SJSA1 (cell line): ENCODE results near the gene MID1IP1. TPM values are rescaled to one million over a fixed set of nuclear protein-coding genes. Genes with fewer than 3 reads are reported as not detected.

Experiments used
- DNase-seq, 2 experiments: peaks; one replicate each; pipeline ENCODE4 v3.0.0-alpha.2; 2015 to 2020; ENCODE audit warnings: low spot score in 2 of 2, low read depth in 1 of 2
- H3K27ac ChIP-seq: fragments of 250-450 bp; sonication (Bioruptor Pico); 2 replicates; pipeline ENCODE4 v1.5.1; 2020; ENCODE audit warnings: mild to moderate bottlenecking, moderate library complexity
- H3K27me3 ChIP-seq: fragments of 250-450 bp; sonication (Bioruptor Pico); replicated peaks from 2 replicates; pipeline ENCODE4 v1.5.1; 2020; ENCODE audit warnings: mild to moderate bottlenecking, moderate library complexity
- H3K36me3 ChIP-seq: fragments of 250-450 bp; sonication (Bioruptor Pico); 2 replicates; pipeline ENCODE4 v1.5.1; 2020; ENCODE audit warnings: mild to moderate bottlenecking
- H3K4me1 ChIP-seq: fragments of 250-450 bp; sonication (Bioruptor Pico); replicated peaks from 2 replicates; pipeline ENCODE4 v1.6.1; 2021; ENCODE audit warnings: mild to moderate bottlenecking
- H3K4me3 ChIP-seq: fragments of 250-450 bp; sonication (Bioruptor Pico); 2 replicates; pipeline ENCODE4 v1.5.1; 2020; ENCODE audit warnings: mild to moderate bottlenecking
- H3K9me3 ChIP-seq: fragments of 250-450 bp; sonication (Bioruptor Pico); replicated peaks from 2 replicates; pipeline ENCODE4 v1.5.1; 2020; ENCODE audit warnings: mild to moderate bottlenecking
- total RNA-seq: library from RNA; depleted of rRNA; stranded (reverse); fragments of >200 nt; shearing (Covaris generic); gene quantifications from 2 replicates; pipeline ENCODE4 v1.2.3, GENCODE V29; 2014

MID1IP1 gene
- total RNA-seq, 1 experiment from 2014 or later = 40.8 TPM

DNA sequence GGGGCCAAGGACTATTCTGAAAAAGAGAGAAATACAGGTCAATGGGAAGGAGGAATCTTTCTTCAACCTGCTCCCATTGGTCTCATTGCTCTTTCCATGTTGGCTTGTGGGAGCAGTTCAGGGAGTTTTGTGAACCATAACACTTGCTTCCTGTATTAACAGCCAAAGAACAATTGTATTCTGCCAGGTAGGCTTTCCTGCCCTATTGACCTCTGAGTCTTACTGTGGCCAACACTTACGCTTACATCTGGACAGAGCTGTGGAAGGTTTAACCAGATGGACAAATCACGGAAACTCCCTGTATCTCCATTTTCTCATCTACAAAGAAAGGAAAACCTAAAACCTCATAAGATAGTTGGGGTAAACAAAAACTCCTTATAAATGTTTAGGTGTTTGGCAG lies 30.7 kb downstream of the MID1IP1 start:
- no peaks in the 10 kb centered on the region for H3K4me1 ChIP-seq
- H3K27ac ChIP-seq = no peak overlapping the region
- no peaks in the 10 kb centered on the region for H3K27me3 ChIP-seq
- H3K9me3 ChIP-seq = no peaks in the 10 kb centered on the region
- H3K36me3 ChIP-seq = no peaks in the 10 kb centered on the region
- DNase-seq = no peak
- no peak overlapping the region for H3K4me3 ChIP-seq

GRCh38 chrX:38837389-38837788 lies 36.1 kb downstream of the MID1IP1 start:
- no peak overlapping the region for H3K27ac ChIP-seq
- H3K36me3 ChIP-seq = no peaks in the 10 kb centered on the region
- H3K9me3 ChIP-seq = no peaks in the 10 kb centered on the region
- no peaks in the 10 kb centered on the region for H3K4me1 ChIP-seq
- H3K4me3 ChIP-seq = no peak overlapping the region
- H3K27me3 ChIP-seq = no peaks in the 10 kb centered on the region
- DNase-seq = no peak

DNA sequence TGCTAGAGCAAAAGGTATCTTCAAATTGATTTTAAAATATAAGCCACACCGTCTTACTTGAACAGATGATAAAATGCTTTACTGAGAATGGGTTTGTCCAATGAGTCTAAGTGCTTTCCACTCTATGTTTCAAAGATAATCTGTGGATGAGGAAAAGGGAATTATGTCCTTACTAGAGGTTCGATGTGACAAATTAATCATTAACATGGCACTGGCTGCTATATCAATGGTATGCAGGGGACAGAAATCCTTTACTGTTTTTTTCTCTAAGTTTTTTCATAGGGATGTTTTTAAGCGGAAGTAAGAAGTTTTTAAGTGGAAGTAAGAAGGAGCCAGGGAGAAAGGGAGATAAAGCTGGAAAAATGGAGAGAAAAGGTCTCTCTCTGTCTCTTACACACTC lies 38.0 kb downstream of the MID1IP1 start:
- DNase-seq = no peak
- Histone ChIP-seq H3K4me3 (no peak overlapping the region), H3K36me3 (no peaks in the 10 kb centered on the region), H3K27me3 (no peaks in the 10 kb centered on the region), H3K4me1 (no peaks in the 10 kb centered on the region), H3K9me3 (no peaks in the 10 kb centered on the region), H3K27ac (no peak overlapping the region)

GRCh38 chrX:38839944-38840343 lies 38.7 kb downstream of the MID1IP1 start:
- no peaks in the 10 kb centered on the region for H3K36me3 ChIP-seq
- H3K9me3 ChIP-seq = no peaks in the 10 kb centered on the region
- H3K4me3 ChIP-seq = no peak overlapping the region
- no peak overlapping the region for H3K27ac ChIP-seq
- H3K27me3 ChIP-seq = no peaks in the 10 kb centered on the region
- DNase-seq = no peak
- no peaks in the 10 kb centered on the region for H3K4me1 ChIP-seq

DNA sequence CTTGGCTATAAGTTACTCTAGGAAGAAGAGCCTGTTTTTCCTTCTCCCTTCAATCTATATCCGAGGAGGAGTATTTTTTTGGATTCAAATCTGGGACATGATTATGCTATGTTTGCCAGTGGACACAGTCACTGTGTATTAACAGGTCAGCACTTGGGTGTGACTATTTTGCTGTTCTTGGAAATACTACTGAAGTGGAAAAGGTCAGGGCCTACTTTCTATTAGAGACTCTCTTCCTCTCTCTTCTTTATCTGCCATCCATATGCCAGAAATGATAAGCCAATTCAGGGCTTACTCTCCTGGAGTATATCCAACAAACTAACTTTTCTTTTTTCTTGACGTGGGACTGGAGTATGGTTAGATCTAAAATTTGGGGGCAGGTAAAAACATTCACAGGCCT lies 40.5 kb downstream of the MID1IP1 start:
- DNase-seq = no peak
- Histone ChIP-seq H3K27me3 (no peaks in the 10 kb centered on the region), H3K4me1 (no peaks in the 10 kb centered on the region), H3K36me3 (no peaks in the 10 kb centered on the region), H3K27ac (no peak overlapping the region), H3K4me3 (no peak overlapping the region), H3K9me3 (no peaks in the 10 kb centered on the region)

DNA sequence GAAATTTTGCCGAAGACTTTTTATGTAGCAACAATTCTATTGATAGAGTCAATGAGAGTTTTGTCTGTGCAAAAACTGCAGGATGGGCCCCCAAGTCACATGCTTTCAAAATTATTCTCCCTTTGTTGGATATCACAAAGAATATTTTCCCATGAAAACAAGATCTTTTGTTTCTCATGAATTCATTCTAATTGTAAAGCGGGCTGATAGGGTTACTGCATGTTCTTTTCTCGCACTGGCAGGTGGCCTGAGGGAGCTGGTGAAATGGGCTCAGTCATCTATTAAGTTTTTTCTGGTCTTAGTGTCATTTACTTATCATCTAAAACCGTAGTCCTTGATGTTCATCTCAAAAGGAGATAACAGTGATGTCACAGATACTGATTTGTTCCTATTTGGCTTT lies 44.2 kb downstream of the MID1IP1 start:
- H3K27ac ChIP-seq = no peak overlapping the region
- H3K36me3 ChIP-seq = no peaks in the 10 kb centered on the region
- no peak for DNase-seq
- H3K4me1 ChIP-seq = no peaks in the 10 kb centered on the region
- no peaks in the 10 kb centered on the region for H3K9me3 ChIP-seq
- no peak overlapping the region for H3K4me3 ChIP-seq
- no peaks in the 10 kb centered on the region for H3K27me3 ChIP-seq

- Histone ChIP-seq H3K4me3 (no peak overlapping the region), H3K36me3 (no peaks in the 10 kb centered on the region), H3K27me3 (no peaks in the 10 kb centered on the region), H3K27ac (no peak overlapping the region), H3K4me1 (no peaks in the 10 kb centered on the region), H3K9me3 (no peaks in the 10 kb centered on the region)
- no peak for DNase-seq
Observed at GRCh38 chrX:38847206-38847902, 46.1 kb downstream of the MID1IP1 start.

GRCh38 chrX:38847903-38848230 lies 46.6 kb downstream of the MID1IP1 start:
- no peak for DNase-seq
- no peak overlapping the region for H3K4me3 ChIP-seq
- H3K27ac ChIP-seq = no peak overlapping the region
- H3K27me3 ChIP-seq = no peaks in the 10 kb centered on the region
- no peaks in the 10 kb centered on the region for H3K4me1 ChIP-seq
- no peaks in the 10 kb centered on the region for H3K36me3 ChIP-seq
- no peaks in the 10 kb centered on the region for H3K9me3 ChIP-seq

DNA sequence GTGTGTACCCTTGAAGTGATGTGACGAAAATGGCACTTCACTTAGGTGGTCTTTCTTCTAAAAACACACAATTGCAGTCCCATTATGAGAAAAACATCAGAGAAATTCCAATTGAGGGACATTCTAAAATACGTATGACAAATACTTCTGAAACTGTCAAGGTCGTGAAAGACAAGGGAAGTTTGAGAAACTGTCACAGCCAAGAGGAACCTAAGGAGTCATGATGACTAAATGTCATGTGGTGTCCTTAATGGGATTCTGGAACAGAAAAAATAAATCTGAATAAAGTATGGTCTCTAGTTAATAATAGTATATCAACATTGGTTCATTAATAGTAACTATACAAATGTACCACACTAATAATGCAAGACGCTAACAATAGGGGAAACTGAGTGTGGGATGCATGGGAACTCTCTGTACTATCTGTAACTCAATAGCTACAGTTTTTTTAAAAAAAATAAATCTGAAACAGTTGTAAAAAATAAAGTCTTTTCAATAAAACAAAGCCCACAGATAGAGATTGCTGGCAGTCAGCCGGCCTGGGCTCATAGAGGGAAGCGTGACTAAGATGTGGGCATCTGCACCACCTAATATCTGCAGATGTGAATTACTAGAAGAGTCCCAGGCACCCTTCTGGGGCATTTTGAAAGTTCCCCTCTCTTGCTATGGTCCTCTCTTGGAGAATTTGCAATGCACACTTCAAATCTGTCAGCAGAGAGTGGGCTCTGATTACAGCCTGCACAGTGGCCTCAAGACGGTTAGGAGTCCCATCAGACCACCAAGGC lies 47.6 kb downstream of the MID1IP1 start:
- Histone ChIP-seq H3K4me3 (no peak overlapping the region), H3K4me1 (no peaks in the 10 kb centered on the region)
- no peak for DNase-seq

DNA sequence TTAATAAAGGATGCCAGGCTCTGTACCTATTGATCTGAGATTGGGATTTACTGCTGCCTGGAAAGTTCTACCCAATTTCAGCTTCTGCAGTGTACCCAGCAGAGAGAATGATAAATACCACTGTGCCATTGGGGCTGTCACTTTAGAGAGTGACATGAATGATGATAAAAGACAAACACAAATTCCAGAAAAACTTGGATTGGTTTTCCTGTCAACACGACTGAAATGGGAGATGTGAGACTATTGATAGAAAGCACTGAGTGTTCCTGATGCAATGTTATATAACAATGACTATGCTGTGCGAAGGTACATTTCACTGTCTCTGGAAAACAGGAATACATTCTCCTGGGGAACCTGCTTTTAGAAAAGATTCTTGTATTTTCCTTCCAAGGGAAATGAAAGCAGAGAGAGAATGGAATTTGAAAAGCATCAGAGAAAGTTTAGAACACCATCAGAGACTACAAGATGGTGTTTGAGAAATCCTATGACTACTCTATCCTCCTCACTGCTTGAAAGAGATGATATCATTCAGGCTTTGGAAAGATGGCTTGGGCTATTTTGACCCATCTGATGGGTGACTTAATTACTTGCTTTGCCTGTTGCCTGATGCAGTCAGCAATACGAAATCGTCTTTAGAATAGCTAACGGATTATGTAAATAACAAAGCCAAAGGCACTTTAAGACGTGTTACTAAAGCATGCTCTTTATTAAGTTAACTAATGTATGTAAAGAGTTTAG lies 49.7 kb downstream of the MID1IP1 start:
- Histone ChIP-seq H3K4me3 (no peak overlapping the region), H3K36me3 (no peaks in the 10 kb centered on the region), H3K27ac (no peak overlapping the region), H3K27me3 (no peaks in the 10 kb centered on the region), H3K4me1 (no peaks in the 10 kb centered on the region), H3K9me3 (no peaks in the 10 kb centered on the region)
- DNase-seq = no peak

More for the DNA sequence above, 47.6 kb downstream of the MID1IP1 start:
- no peaks in the 10 kb centered on the region for H3K27me3 ChIP-seq
- no peaks in the 10 kb centered on the region for H3K9me3 ChIP-seq
- no peak overlapping the region for H3K27ac ChIP-seq
- H3K36me3 ChIP-seq = no peaks in the 10 kb centered on the region

GRCh38 chrX:38854305-38854704 lies 53.0 kb downstream of the MID1IP1 start:
- no peak for DNase-seq

More at GRCh38 chrX:38854305-38854704, 53.0 kb downstream of the MID1IP1 start:
- Histone ChIP-seq H3K36me3 (no peaks in the 10 kb centered on the region), H3K4me3 (no peak overlapping the region), H3K27ac (no peak overlapping the region), H3K9me3 (no peaks in the 10 kb centered on the region), H3K4me1 (no peaks in the 10 kb centered on the region), H3K27me3 (no peaks in the 10 kb centered on the region)
